ENCODE data around the gene MFF. TPM values are rescaled to one million over a fixed set of nuclear protein-coding genes. Genes with fewer than 3 reads are reported as not detected.
"Not testable (repeated sequence)": the region's sequence is repeated elsewhere in the genome, so short reads cannot be mapped to it uniquely, and the experiment has no call there.

MFF gene
- polyA plus RNA-seq, 10 donors: 55.5 to 79.0 (median 69.3) TPM

- no peak for DNase-seq
Measured at GRCh38 chr2:227374158-227374557, 49.1 kb downstream of the MFF start.

DNA sequence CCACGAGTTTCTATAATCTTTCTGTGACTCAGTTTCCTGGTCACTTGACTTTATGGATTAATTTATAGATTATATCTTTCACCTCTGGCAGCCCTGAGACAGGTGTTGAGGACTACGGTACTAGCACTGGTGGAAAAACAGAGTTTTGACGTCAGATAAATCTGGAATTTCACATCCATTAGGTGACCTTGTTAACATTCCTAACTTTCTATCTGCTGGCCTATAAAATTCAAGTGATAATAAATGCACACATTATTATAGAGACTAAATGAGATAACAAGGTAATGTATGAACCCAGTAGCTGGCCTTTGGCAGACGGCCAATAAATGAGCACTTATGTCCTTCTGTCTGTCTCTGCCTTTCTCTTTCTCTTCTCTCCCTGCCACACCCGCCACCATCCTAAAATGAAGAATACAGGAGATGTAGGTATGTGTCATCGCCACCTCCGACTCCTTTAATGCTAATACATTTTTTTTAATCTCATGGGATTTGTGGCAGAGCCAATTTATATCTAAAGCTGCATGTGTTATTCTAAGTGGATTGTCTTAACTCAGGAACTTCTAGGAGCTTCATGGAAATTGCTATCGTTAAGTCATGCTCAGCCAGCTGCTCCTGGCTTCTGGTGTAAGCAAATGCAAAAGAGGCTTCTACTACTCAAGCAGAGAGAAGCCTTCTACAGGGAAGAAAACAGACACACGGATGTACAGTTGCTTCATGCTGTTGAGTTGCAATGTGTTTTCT is 51.8 kb downstream of the MFF start:
- DNase-seq: no peak

DNA sequence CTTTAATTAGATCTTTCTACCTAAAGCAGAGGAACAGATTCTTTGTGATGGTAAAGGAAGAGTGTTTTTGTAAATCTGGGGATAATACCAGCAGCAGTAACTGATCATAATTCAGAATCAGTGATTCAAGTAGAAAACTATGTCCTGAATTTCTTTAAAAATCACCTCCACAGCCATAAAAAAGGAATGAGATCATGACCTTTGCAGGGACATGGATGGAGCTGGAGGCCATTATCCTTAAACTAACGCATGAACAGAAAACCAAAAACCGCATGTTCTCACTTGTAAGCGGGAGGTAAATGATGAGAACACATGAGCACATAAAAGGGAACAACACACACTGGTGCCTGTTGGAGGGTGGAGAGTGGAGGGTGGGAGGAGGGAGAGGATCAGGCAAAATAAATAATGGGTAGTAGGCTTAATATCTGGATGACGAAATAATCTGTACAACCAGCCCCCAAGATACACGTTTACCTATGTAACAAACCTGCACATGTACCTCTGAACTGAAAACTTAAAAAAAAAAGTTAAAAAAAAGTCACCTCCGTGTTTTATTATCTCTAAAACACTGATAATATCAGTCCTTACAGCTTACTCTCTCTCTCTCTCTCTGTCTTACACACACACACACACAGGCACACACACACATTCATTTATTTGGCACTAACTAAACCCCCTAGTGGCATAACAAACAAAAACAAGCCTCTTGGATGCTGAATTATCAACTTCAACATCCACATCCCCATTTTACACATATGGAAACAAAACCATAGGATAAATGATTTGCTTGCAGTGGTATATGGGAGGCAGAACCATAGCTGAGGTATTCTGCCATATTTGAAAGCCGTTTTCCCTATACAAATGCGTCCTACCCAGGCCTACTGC is 52.7 kb downstream of the MFF start:
- DNase-seq: no peak

DNA sequence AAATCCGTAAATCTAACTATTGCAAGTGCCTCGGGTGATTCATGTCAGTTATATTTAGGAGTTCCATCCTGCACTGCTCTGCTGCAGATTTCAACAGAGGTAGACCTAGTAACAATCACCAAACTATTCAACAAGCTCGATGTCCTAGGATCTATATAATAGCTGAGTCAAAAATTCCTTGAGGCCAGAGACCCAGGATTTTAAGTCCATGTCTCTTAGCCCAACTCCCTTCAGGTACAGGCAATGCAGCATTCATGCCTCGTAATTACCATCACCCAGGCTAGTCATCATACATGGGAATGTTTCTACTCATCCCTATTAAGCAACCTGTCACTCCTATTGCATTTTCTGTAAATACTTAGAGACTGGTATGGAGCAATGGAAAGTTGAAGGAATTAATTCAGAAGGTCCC is 53.3 kb downstream of the MFF start:
- no peak for DNase-seq

DNA sequence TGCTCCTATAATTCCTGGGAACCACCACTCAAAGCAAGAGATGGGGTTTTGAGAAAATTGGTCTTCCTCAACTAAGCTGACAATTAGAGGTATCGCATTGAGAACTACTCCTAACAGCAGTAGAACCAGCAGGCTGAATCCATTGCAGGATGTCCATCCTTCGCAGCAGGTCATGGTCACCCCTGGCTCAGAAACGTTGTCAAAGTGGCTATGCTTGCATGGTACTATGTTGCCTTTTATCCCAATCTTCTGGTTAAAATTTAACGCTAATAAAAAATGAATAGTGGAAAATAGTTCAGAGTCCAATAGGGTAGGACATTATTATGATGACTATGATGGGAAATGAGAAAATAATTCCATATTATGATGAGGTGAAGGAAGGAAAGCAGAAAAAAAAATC is 54.0 kb downstream of the MFF start, which contains the start of gene TM4SF20:
TM4SF20 (minus strand) TSS at position 212 of the 400 bp plus-strand sequence; CDS start at position 174, 38 bp downstream.
- no peak for DNase-seq

GRCh38 chr2:227382241-227382835 is 57.3 kb downstream of the MFF start:
- DNase-seq: not testable (repeated sequence)

GRCh38 chr2:227383686-227384085 is 58.6 kb downstream of the MFF start:
- DNase-seq: no peak

GRCh38 chr2:227386630-227387029 is 61.6 kb downstream of the MFF start:
- no peak for DNase-seq

- not testable (repeated sequence) for DNase-seq
Measured at GRCh38 chr2:227387583-227387982, 62.5 kb downstream of the MFF start, which contains the start of gene SCYGR1. Gene SCYGR1 (minus strand): TSS chr2:227387949. CDS start chr2:227387949, 0 bp downstream.

DNA sequence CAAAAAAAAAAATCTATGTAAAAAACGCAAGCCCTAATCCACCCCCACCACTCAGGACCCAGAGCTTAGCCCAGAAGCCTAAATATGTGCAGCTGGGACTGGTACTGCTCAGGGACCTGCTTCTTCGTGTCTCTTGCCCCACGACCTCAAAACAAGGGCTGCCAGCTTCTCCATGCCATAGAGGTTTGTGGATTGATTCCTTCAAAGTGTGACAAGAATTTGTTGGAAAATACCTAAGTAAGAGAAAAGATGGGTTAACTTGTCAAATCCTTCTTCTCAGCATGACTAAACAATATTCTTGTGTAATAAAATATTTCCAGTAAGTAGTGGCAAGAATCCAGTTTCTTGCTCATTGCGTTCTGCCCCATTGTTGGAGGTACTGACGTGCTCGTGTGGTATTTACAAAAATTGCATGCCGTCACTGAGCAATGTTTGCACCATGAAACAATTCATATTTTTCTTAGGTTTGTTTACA is 63.5 kb downstream of the MFF start:
- DNase-seq: peak in 1 of 3 donors; percentile 71

DNA sequence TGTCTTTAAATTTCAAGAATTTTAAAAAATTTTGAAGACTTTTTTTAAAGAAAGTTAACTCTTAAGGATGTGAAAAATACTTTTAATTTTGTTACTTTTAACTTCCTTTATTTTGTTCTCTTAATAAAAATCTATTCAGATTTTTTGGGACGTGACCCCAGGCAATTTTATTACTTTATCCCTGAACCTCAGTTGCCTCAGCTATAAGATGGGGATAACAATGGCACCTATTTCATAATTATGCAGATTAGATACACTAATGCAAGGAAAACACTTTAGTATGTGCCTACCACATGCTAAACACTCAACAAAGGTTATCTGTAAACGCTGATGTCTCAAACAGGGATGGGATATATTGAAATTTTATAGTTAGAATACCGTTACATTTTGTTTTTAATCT is 64.2 kb downstream of the MFF start:
- no peak for DNase-seq

DNA sequence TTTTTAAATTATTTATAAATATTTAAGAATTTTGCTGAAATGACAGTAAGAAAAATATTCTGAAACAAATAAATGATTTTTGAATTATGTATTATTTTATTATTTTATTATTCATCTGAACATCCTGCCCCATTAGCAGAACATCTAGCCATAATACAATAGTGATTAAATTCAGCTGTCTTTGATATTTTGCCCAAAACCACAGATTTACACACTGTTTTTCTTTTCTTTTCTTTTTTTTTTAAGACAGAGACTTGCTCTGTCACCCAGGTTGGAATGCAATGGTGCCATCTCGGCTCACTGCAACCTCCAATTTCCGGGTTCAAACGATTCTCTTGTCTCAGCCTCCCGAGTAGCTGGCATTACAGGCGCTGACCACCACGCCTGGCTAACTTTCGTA is 64.6 kb downstream of the MFF start:
- no peak for DNase-seq

GRCh38 chr2:227390468-227391256 is 65.6 kb downstream of the MFF start:
- DNase-seq: no peak

- no peak for DNase-seq
Measured at GRCh38 chr2:227394401-227394800, 69.3 kb downstream of the MFF start.

DNA sequence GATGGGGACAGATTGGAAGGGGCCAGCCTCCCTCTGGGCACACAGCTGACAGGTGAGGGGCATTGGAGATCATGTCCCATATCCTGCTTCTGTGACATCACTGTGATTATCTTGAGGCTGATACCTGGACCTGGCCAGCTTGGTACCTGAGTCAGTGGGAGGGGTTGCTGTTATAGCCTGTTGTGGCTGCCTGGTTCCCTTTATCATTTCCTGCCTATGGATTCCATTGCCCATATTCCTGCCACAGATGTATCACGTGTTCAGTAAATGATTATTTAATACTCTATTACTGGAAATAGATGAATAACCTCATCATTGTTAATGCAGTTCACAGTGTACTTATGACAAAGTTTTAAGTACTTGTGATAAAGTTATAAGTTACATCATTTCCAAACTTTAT is 70.5 kb downstream of the MFF start:
- DNase-seq: no peak

- DNase-seq: no peak
Measured at GRCh38 chr2:227397562-227397961, 72.5 kb downstream of the MFF start.

DNA sequence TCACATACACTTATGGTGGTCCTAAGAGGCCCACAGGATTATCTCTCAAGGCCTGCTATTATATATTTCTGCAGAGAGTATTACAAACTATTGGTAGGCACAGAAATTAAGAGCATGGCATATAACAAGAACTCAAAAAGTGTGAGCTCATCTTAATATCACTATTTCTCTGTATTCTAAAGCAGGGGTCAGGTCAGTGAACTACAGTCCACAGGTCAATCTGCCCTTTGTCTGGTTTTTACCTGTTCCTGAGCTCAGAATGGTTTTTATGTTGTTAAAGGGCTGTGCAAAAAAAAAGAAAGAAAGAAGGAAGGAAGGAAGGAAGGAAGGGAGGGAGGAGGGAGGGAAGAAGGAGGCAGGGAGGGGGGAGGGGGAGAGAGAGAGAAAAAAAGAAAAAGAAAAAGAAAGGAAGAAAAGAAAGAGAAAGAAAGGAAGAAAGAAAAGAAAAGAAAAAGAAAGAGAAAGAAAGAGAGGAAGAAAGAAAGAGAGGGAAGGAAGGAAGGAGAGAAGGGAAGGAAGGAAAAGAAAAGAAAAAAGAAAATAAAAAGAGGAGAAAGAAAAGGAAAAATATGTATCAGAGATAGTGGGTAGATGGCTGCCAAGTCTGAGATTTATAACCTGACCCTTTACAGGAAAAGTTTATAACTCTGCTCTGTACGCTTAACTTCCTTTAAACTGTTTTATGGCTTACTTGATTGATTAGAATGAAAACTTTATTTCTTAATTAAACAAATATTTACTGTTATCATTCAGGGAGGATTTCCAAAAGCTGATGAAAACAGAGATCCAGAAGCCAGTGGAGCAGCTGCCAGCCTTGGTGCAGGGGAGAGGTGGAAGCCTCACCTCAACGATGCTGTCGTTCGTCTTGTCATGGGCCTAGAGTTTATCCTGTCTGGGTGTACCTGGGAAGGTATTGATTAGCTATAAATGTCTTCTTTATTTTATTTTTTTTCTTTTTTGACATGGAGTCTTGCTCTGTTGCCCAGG is 73.9 kb downstream of the MFF start:
- DNase-seq: no peak

GRCh38 chr2:227401550-227401949 is 76.5 kb downstream of the MFF start:
- DNase-seq: no peak

- DNase-seq: no peak
Measured at GRCh38 chr2:227402321-227402720, 77.3 kb downstream of the MFF start.

- DNase-seq: no peak
Measured at GRCh38 chr2:227402959-227403358, 77.9 kb downstream of the MFF start.
